HEK293 (cell line): ENCODE results near the gene NEK11.

Source experiments
- SALL2 ChIP-seq: fragments of 450-650 bp; formaldehyde crosslinking; IDR thresholded peaks from 2 replicates; pipeline ENCODE4 v1.5.0; 2017; ENCODE audit warnings: missing biosample characterization, mild to moderate bottlenecking, missing genetic modification characterization, borderline replicate concordance
- ZFP3 ChIP-seq: fragments of 450-650 bp; formaldehyde crosslinking; IDR thresholded peaks from 2 replicates; pipeline ENCODE4 v1.5.1; 2016; ENCODE audit warnings: low read depth, missing biosample characterization, missing genetic modification characterization
- TF ChIP-seq, protein P1 (sequence below): fragments of 450-650 bp; formaldehyde crosslinking; IDR thresholded peaks from 2 replicates; pipeline ENCODE4 v1.5.1; 2016; ENCODE audit warnings: missing biosample characterization, missing genetic modification characterization, low read depth

DNA sequence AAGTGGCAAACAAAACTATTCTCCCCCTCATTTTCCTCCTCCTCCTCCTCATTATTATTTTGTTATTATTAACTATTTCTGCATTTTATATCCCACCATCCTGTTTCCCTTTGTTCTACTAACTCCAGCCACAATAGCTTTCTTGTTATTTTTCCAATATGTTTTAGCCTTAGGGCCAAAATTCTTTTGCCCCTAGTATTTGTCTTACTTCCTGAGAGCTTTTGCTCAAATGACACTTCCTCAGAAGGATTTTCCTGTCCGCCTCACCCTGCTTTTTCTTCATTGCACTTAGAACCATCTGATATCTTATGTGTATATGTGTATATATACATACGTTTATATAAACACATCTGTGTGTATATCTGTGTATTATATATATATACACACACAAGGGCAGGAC is 322.2 kb downstream of the NEK11 start:
- TF ChIP-seq, protein P1, sequence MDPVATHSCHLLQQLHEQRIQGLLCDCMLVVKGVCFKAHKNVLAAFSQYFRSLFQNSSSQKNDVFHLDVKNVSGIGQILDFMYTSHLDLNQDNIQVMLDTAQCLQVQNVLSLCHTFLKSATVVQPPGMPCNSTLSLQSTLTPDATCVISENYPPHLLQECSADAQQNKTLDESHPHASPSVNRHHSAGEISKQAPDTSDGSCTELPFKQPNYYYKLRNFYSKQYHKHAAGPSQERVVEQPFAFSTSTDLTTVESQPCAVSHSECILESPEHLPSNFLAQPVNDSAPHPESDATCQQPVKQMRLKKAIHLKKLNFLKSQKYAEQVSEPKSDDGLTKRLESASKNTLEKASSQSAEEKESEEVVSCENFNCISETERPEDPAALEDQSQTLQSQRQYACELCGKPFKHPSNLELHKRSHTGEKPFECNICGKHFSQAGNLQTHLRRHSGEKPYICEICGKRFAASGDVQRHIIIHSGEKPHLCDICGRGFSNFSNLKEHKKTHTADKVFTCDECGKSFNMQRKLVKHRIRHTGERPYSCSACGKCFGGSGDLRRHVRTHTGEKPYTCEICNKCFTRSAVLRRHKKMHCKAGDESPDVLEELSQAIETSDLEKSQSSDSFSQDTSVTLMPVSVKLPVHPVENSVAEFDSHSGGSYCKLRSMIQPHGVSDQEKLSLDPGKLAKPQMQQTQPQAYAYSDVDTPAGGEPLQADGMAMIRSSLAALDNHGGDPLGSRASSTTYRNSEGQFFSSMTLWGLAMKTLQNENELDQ, result no peak
- TF ChIP-seq ZFP3 (no peak), SALL2 (tag by site-specific recombination) (no peak)
